SK-N-MC (cell line): Measurements from ENCODE around the gene NIPAL3.

Experiments used
- EZH2 ChIP-seq: fragments of 200-600 bp; sonication (generic); IDR thresholded peaks from one replicate; pipeline ENCODE4 v1.6.1; 2017; ENCODE audit warnings: antibody characterized with exemption
- POLR2AphosphoS5 ChIP-seq: IDR thresholded peaks from 2 replicates; pipeline ENCODE4 v1.6.1; 2012; ENCODE audit warnings: mild to moderate bottlenecking, low read depth, low read length, borderline replicate concordance

GRCh38 chr1:24441996-24442668 is 26.5 kb downstream of the NIPAL3 start:
- TF ChIP-seq POLR2AphosphoS5: no peak
- no peak for TF ChIP-seq EZH2
